Heart left ventricle (tissue), 16 donors: ENCODE measurements around the gene MYO5B. TPM values are rescaled to one million over a fixed set of nuclear protein-coding genes. Genes with fewer than 3 reads are reported as not detected.

ENCODE experiments used
- ATAC-seq, 4 donors: fragments of 200-7000 bp; cut with Tn5 transposase; one replicate each; pipeline ENCODE4 v1.9.1; 2020 to 2022; ENCODE audit warnings: moderate library complexity in 4 of 4, mild to moderate bottlenecking in 3 of 4, moderate number of reproducible peaks in 1 of 4
- DNase-seq, 5 donors: peaks; one replicate each; pipeline ENCODE4 v3.0.0-alpha.2; 2020
- H3K27ac ChIP-seq, 12 donors: fragments of 200-600 bp; sonication (generic) in 4 of 12; one replicate each; pipeline versions ENCODE4 v1.5.0 to v1.8.0; 2016 to 2022; ENCODE audit warnings: mild to moderate bottlenecking in 2 of 12
- H3K27me3 ChIP-seq, 9 donors: fragments of 200-600 bp; sonication (generic) in 2 of 9; one replicate each; pipeline versions ENCODE4 v1.5.1 to v1.8.0; 2016 to 2022; ENCODE audit warnings: mild to moderate bottlenecking in 3 of 9
- H3K36me3 ChIP-seq, 9 donors: fragments of 200-600 bp; sonication (generic) in 2 of 9; one replicate each; pipeline versions ENCODE4 v1.5.0 to v1.8.0; 2018 to 2022; ENCODE audit warnings: mild to moderate bottlenecking in 2 of 9
- H3K4me1 ChIP-seq, 12 donors: fragments of 200-600 bp; sonication (generic) in 4 of 12; one replicate each; pipeline versions ENCODE4 v1.5.0 to v1.8.0; 2016 to 2022; ENCODE audit warnings: mild to moderate bottlenecking in 3 of 12
- H3K4me3 ChIP-seq, 12 donors: fragments of 200-600 bp; sonication (generic) in 4 of 12; one replicate each; pipeline versions ENCODE4 v1.5.0 to v1.8.0; 2017 to 2022; ENCODE audit warnings: mild to moderate bottlenecking in 9 of 12, moderate library complexity in 4 of 12
- H3K9me3 ChIP-seq, 12 donors: fragments of 200-600 bp; sonication (generic) in 4 of 12; one replicate each; pipeline versions ENCODE4 v1.5.0 to v1.8.0; 2016 to 2022; ENCODE audit warnings: mild to moderate bottlenecking in 1 of 12
- CTCF ChIP-seq, 12 donors: fragments of 200-600 bp; sonication (generic) in 4 of 12; IDR thresholded peaks; one replicate each; pipeline versions ENCODE4 v1.5.0 to v1.8.0; 2018 to 2022; ENCODE audit warnings: antibody characterized with exemption in 12 of 12, mild to moderate bottlenecking in 5 of 12
- POLR2A ChIP-seq, 2 donors: fragments of 450-650 bp; IDR thresholded peaks; one replicate each; pipeline ENCODE4 v1.6.1; 2017; ENCODE audit warnings: antibody characterized with exemption in 2 of 2, mild to moderate bottlenecking in 2 of 2, moderate library complexity in 2 of 2
- WGBS, 4 donors: extraction: QIAGEN DNeasy Blood & Tissue Kit in 2 of 4; methylation state at CpG; one replicate each; pipeline versions ENCODE4 v1.1.5 to v1.1.7; 2013 to 2018; 5-methylcytosine and 5-hydroxymethylcytosine counted together
- intact Hi-C, 10 donors: fragments of 100-400 bp; cut with DNase I; formaldehyde crosslinking; loops; one replicate each; pipeline versions ENCODE4 v1.11.1 to v1.14.2; 2022
- polyA plus RNA-seq, 2 donors: library from polyadenylated mRNA; stranded (reverse); fragments of 200-250 nt; gene quantifications; one replicate each; pipeline ENCODE4 v1.2.3, GENCODE V29; 2013
- total RNA-seq, 9 donors: library from RNA; depleted of rRNA in 2 of 9; stranded (reverse); fragments of >200 nt in 2 of 9; fragmentation: NEBNext Ultra II Directional in 3 of 9; extraction: Animal tissue kit (Norgen Biotek cat#: 25700) in 3 of 9; gene quantifications; one replicate each; pipeline versions ENCODE4 v1.1.0 to v1.2.4, GENCODE V29; 2016 to 2023
- donor health status: ischemic (EF 13 %, LVEDD 7.1; RV severe dilation, severe dysfunction).
- donor health status: healthy with polysubstance abuse.
- donor health status: DM: no; HTN: yes; CAD: no.
- donor health status: DM: no; HTN: no; CAD: no.
- donor health status: ischemic (EF 25% LVEDD 6.9; RV normal size, moderate dysfunction).
- donor health status: ischemic (EF 25% LVEDD 5.7; RV mildly dilated, moderate dysfunction).
- donor health status: healthy.
- donor health status: DM: yes; HTN: yes; CAD: no.
- donor health status: ischemic (EF 35%, LVEDD 5.7; RV mildly dilated, moderate dysfunction).
- donor health status: nonischemic (EF 11% LVEDD 7.7; RV severe dilation, severe dysfunction).
- donor health status: DM: yes; HTN: yes; CAD: no.
- donor health status: PGD.
- donor health status: ischemic (EF 29% LVEDD 5.4; RV normal size, mild dysfunction).
- donor health status: nonischemic (EF 23%, LVEDD 6.1; RV moderate dilation, normal function).

Gene MYO5B
- total and polyA plus RNA-seq, 11 donors = 0.51 to 5.9 (median 1.4) TPM

- no peak overlapping the region for H3K4me3 ChIP-seq
- peaks cover 0 to 13% (median 0%) of the 10 kb centered on the region in 9 donors for H3K27me3 ChIP-seq
- ATAC-seq = no peak
- TF ChIP-seq POLR2A (IDR thresholded peaks at IDR 0.05) (no peak), CTCF (IDR thresholded peaks at IDR 0.05) (no peak)
- H3K27ac ChIP-seq = no peak overlapping the region
- H3K4me1 ChIP-seq = no peaks in the 10 kb centered on the region
- WGBS, 4 donors = 75 to 93% (median 82%) methylated on average over 4 of the region's 4 CpGs
- no peaks in the 10 kb centered on the region for H3K36me3 ChIP-seq
- intact Hi-C loops = no loop called here
- DNase-seq = no peak
- H3K9me3 ChIP-seq = no peaks in the 10 kb centered on the region
These were observed 67.3 kb downstream of the MYO5B start for GRCh38 chr18:50127516-50128210.

DNA sequence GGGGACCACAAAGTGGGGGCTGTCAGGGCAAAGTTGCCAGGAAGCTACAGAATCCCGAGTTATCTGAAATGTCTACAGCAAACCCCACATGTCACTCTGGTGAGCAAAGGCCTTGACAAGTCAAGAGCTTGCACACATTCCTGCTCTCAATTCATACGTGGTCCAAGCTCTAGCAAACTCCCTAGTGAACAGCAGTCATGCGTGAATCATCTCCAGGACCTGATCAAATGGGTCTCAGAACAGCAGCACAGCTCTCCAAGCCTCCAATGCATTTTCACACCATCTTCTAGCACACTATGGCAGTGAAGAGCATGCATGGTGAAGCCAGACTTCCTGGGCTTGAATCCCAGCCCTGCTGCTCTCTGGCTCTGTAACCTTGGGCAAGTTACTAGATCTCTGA is 68.5 kb downstream of the MYO5B start:
- Histone ChIP-seq H3K27ac (no peak overlapping the region), H3K4me3 (no peak overlapping the region), H3K4me1 (no peaks in the 10 kb centered on the region), H3K9me3 (no peaks in the 10 kb centered on the region), H3K36me3 (no peaks in the 10 kb centered on the region), H3K27me3 (peaks cover 0 to 13% (median 0%) of the 10 kb centered on the region in 9 donors)
- ATAC-seq (no peak), DNase-seq (no peak)
- intact Hi-C loops = no loop called here
- 33 to 56% (median 45%) methylated on average over 1 to 3 of the region's 3 CpGs for WGBS, 4 donors
- TF ChIP-seq CTCF (IDR thresholded peaks at IDR 0.05) (no peak), POLR2A (IDR thresholded peaks at IDR 0.05) (no peak)

DNA sequence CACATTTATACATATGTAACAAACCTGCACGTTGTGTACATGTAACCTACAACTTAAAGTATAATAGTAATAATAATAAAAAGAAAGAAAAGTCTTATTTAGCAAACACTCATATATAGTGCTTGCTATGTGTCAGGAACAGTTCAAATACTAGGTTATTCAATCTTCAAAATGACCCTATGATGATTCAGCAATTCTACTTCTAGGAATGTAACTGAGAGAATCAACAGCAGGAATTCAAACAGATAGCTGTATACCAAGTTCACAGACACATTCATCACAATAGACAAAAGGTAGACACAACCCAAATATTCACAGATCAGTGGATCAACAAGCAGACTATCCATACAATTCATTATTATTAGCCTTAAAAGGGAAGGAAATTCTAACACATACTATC is 69.5 kb downstream of the MYO5B start:
- DNase-seq = no peak
- Histone ChIP-seq H3K27me3 (peaks cover 0 to 13% (median 0%) of the 10 kb centered on the region in 9 donors), H3K9me3 (no peaks in the 10 kb centered on the region), H3K4me1 (no peaks in the 10 kb centered on the region), H3K36me3 (no peaks in the 10 kb centered on the region), H3K27ac (no peak overlapping the region), H3K4me3 (no peak overlapping the region)
- intact Hi-C loops = no loop called here
- no peak for ATAC-seq
- WGBS, 4 donors = 73 to 87% (median 78%) methylated on average over 1 of the region's 1 CpG
- TF ChIP-seq CTCF (IDR thresholded peaks at IDR 0.05) (no peak), POLR2A (IDR thresholded peaks at IDR 0.05) (no peak)

- TF ChIP-seq CTCF (IDR thresholded peaks at IDR 0.05) = no peak
- TF ChIP-seq POLR2A (IDR thresholded peaks at IDR 0.05) = no peak
- H3K4me1 ChIP-seq = peaks cover 0 to 1% (median 0%) of the 10 kb centered on the region in 12 donors
- H3K27me3 ChIP-seq = peaks cover 0 to 10% (median 0%) of the 10 kb centered on the region in 9 donors
- no peaks in the 10 kb centered on the region for H3K9me3 ChIP-seq
- intact Hi-C loops = no loop called here
- no peak overlapping the region for H3K4me3 ChIP-seq
- ATAC-seq (no peak), DNase-seq (no peak)
- H3K27ac ChIP-seq = no peak overlapping the region
- H3K36me3 ChIP-seq = no peaks in the 10 kb centered on the region
- WGBS, 4 donors = 51 to 66% (median 61%) methylated on average over 5 of the region's 5 CpGs
These were observed 75.7 kb downstream of the MYO5B start for GRCh38 chr18:50119296-50119695.
